SH-SY5Y (cell line): ENCODE measurements around the gene REN.

ENCODE experiments used
- GATA2 ChIP-seq: IDR thresholded peaks from 2 replicates; pipeline ENCODE4 v1.6.1; 2011; ENCODE audit warnings: mild to moderate bottlenecking, low read depth, low read length
- GATA3 ChIP-seq: IDR thresholded peaks from 2 replicates; pipeline ENCODE4 v1.6.1; 2011; ENCODE audit warnings: low read depth, mild to moderate bottlenecking, low read length, moderate library complexity

GRCh38 chr1:204125759-204126351 is 40.3 kb downstream of the REN start:
- no peak for TF ChIP-seq GATA2
- no peak for TF ChIP-seq GATA3
